A673 (cell line): ENCODE measurements around the gene STT3B. TPM values are rescaled to one million over a fixed set of nuclear protein-coding genes. Genes with fewer than 3 reads are reported as not detected.

Source experiments
- BruUV-seq: library from RNA; stranded (reverse); fragments of 400-500 nt; replicated peaks from 2 replicates; lab custom pipeline; 2021; lab: Mats Ljungman, UMichigan
- CTCF ChIA-PET: fragments of 300-600 bp; sonication (Branson Sonifier 250); formaldehyde crosslinking; loops from one replicate; lab custom pipeline; 2022; ENCODE audit warnings: antibody characterized with exemption; lab: Charles Lee
- POLR2A ChIA-PET: fragments of 300-600 bp; sonication (Branson Sonifier 250); formaldehyde crosslinking; loops from one replicate; lab custom pipeline; 2022; ENCODE audit warnings: antibody characterized with exemption; ENCODE audit not compliant: low non-redundant PET; lab: Charles Lee
- DNase-seq: peaks from one replicate; pipeline ENCODE4 v3.0.0-alpha.2; 2015; ENCODE audit warnings: low spot score
- H3K27ac ChIP-seq: fragments of 200-600 bp; sonication (generic); 2 replicates; pipeline ENCODE4 v1.5.1; 2016; ENCODE audit warnings: mixed run types, low read depth, mild to moderate bottlenecking, mixed read lengths, antibody characterized with exemption, low read length; ENCODE audit not compliant: poor library complexity, severe bottlenecking
- H3K27me3 ChIP-seq: fragments of 200-600 bp; sonication (generic); replicated peaks from 2 replicates; pipeline ENCODE4 v1.6.1; 2017; ENCODE audit warnings: mixed run types, low read depth, mild to moderate bottlenecking, mixed read lengths, antibody characterized with exemption, low read length; ENCODE audit not compliant: insufficient read depth, poor library complexity
- H3K36me3 ChIP-seq: fragments of 200-600 bp; sonication (generic); 2 replicates; pipeline ENCODE4 v1.6.1; 2016; ENCODE audit warnings: mixed run types, mild to moderate bottlenecking, mixed read lengths, antibody characterized with exemption, low read length; ENCODE audit not compliant: insufficient read depth, poor library complexity, severe bottlenecking
- H3K4me1 ChIP-seq: fragments of 200-600 bp; sonication (generic); 2 replicates; pipeline ENCODE4 v1.6.1; 2017; ENCODE audit warnings: mixed run types, mild to moderate bottlenecking, mixed read lengths, antibody characterized with exemption, low read length; ENCODE audit not compliant: insufficient read depth, poor library complexity, severe bottlenecking
- H3K4me3 ChIP-seq: fragments of 200-600 bp; sonication (generic); 2 replicates; pipeline ENCODE4 v1.5.1; 2016; ENCODE audit warnings: low read depth, mixed run types, mild to moderate bottlenecking, mixed read lengths, low read length; ENCODE audit not compliant: poor library complexity, severe bottlenecking
- H3K9me3 ChIP-seq: fragments of 200-600 bp; sonication (generic); 2 replicates; pipeline ENCODE4 v1.6.1; 2016; ENCODE audit warnings: mixed run types, low read depth, mild to moderate bottlenecking, mixed read lengths, antibody characterized with exemption, low read length; ENCODE audit not compliant: poor library complexity, severe bottlenecking
- CTCF ChIP-seq: fragments of 300-800, 200-600 bp; sonication (generic); conservative IDR thresholded peaks from 2 replicates; pipeline ENCODE4 v1.5.1; 2017; ENCODE audit warnings: low read depth, mild to moderate bottlenecking, antibody characterized with exemption, low read length, moderate library complexity, mixed read lengths
- EZH2 ChIP-seq: fragments of 200-600 bp; sonication (generic); IDR thresholded peaks from 2 replicates; pipeline ENCODE4 v1.6.1; 2017; ENCODE audit warnings: borderline replicate concordance, low read depth, mild to moderate bottlenecking, mixed read lengths, antibody characterized with exemption, low read length; ENCODE audit not compliant: poor library complexity, severe bottlenecking
- intact Hi-C: fragments of 100-400 bp; cut with micrococcal nuclease; formaldehyde crosslinking; loops from one replicate; pipeline ENCODE4 v1.10.0; 2022; ENCODE audit not compliant: unreplicated experiment
- total RNA-seq: library from RNA; stranded (reverse); gene quantifications from 2 replicates; pipeline ENCODE4 v1.2.3, GENCODE V29; 2021

Gene STT3B
- total RNA-seq, 1 experiment from 2014 or later = 137 TPM

DNA sequence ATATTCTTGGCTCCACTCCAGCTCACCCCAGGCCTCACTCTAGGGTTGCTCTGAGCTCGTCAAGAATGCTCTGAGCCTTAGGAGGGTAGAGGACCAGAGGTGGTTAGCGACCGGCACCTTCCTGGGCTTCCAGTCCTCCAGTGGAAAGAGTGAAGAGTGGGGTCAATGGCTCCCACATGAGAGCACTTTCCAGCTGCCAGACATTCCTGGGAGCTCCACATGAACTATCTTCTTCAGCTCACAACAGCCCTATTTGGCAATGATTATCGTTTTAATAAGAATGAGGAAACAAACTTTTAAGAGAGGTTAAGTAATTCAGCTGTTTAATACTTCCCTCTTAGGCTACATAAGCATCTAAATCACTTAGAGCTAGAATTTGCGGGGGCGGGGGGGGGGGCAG lies 139.3 kb downstream of the STT3B start:
- TF ChIP-seq CTCF (no peak), EZH2 (no peak)
- CTCF ChIA-PET = no interaction called here
- intact Hi-C loops = no loop called here
- POLR2A ChIA-PET = no interaction called here
- BruUV-seq = no TSS peak
- Histone ChIP-seq H3K27ac (no peak overlapping the region), H3K4me1 (peaks cover 9% of the 10 kb centered on the region), H3K27me3 (no peaks in the 10 kb centered on the region), H3K36me3 (no peaks in the 10 kb centered on the region), H3K4me3 (no peak overlapping the region), H3K9me3 (no peaks in the 10 kb centered on the region)
- peak; percentile 48 for DNase-seq

GRCh38 chr3:31673950-31674349 lies 141.2 kb downstream of the STT3B start:
- POLR2A ChIA-PET = no interaction called here
- no peaks in the 10 kb centered on the region for H3K27me3 ChIP-seq
- BruUV-seq = no TSS peak
- H3K27ac ChIP-seq = no peak overlapping the region
- H3K36me3 ChIP-seq = no peaks in the 10 kb centered on the region
- intact Hi-C loops = no loop called here
- DNase-seq = no peak
- TF ChIP-seq EZH2 (no peak), CTCF (no peak)
- H3K4me1 ChIP-seq = peaks cover 9% of the 10 kb centered on the region
- no peak overlapping the region for H3K4me3 ChIP-seq
- CTCF ChIA-PET = no interaction called here
- no peaks in the 10 kb centered on the region for H3K9me3 ChIP-seq

- Histone ChIP-seq H3K36me3 (no peaks in the 10 kb centered on the region), H3K27me3 (no peaks in the 10 kb centered on the region), H3K27ac (no peak overlapping the region), H3K4me3 (no peak overlapping the region), H3K9me3 (no peaks in the 10 kb centered on the region), H3K4me1 (peaks cover 9% of the 10 kb centered on the region)
- POLR2A ChIA-PET = no interaction called here
- CTCF ChIA-PET = no interaction called here
- DNase-seq = no peak
- no peak for TF ChIP-seq CTCF
- TF ChIP-seq EZH2 = no peak
- no TSS peak for BruUV-seq
- intact Hi-C loops = no loop called here
Measured at GRCh38 chr3:31676556-31676955, 143.8 kb downstream of the STT3B start.
